SU-DHL-6 (cell line): ENCODE measurements around the gene ACAD11.

Source experiments
- CTCF ChIP-seq: fragments of 200-600 bp; sonication (generic); IDR thresholded peaks from one replicate; pipeline ENCODE4 v1.5.1; 2017; ENCODE audit warnings: antibody characterized with exemption, mild to moderate bottlenecking, low read length, moderate library complexity; ENCODE audit not compliant: insufficient read depth, poor library complexity, severe bottlenecking
- EZH2phosphoT487 ChIP-seq: fragments of 200-600 bp; sonication (generic), shearing (Covaris generic); conservative IDR thresholded peaks from 2 replicates; pipeline ENCODE4 v1.6.1; 2018; ENCODE audit warnings: mild to moderate bottlenecking, antibody characterized with exemption, low read length, moderate library complexity, mixed read lengths

- no peak for TF ChIP-seq CTCF
- no peak for TF ChIP-seq EZH2phosphoT487
Measured at GRCh38 chr3:132537297-132537696, 122.3 kb downstream of the ACAD11 start.
